ENCODE results near the gene HIVEP1. TPM values are rescaled to one million over a fixed set of nuclear protein-coding genes. Genes with fewer than 3 reads are reported as not detected.

Gene HIVEP1
- total and polyA plus RNA-seq, 3 donors from 2014 or later = 15.5 to 53.3 (median 44.1) TPM

GRCh38 chr6:11987386-11987785, 24.7 kb upstream of the HIVEP1 start:
- WGBS, 2 donors = 71 to 74% methylated on average over 2 of the region's 2 CpGs
- no peak overlapping the region for H3K4me3 ChIP-seq
- H3K9me3 ChIP-seq = no peaks in the 10 kb centered on the region
- no peaks in the 10 kb centered on the region for H3K27me3 ChIP-seq
- no peaks in the 10 kb centered on the region for H3K36me3 ChIP-seq (ENCODE audit: low read depth, missing control alignments)
- intact Hi-C loops (cut with DNase I; ENCODE audit: low total_unique reads) = no loop called here
- no peak for DNase-seq
- no peaks in the 10 kb centered on the region for H3K4me1 ChIP-seq
- no peak for TF ChIP-seq CTCF (IDR thresholded peaks at IDR 0.05)
- TF ChIP-seq POLR2A (IDR thresholded peaks at IDR 0.05) = no peak
- no peak overlapping the region for H3K27ac ChIP-seq

DNA sequence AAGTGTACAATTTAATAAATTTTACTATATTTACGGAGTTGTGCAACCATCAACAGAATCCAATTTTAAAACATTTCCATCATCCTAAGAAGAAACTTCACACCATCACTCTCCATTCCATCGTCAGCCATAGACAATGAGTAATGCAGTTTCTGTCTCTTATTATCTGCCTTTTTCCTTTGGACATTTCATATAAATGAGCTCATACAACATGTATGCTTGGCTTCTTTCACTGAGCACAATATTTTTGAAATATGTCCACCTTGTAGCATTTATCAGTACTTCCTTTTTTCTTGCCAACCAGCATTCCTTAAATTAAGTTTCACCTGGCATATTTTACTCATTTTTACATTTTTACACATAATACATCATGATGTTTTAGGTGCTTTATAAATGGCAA, 22.7 kb upstream of the HIVEP1 start:
- no peak for TF ChIP-seq POLR2A (IDR thresholded peaks at IDR 0.05)
- TF ChIP-seq CTCF (IDR thresholded peaks at IDR 0.05) = no peak
- Histone ChIP-seq H3K27me3 (no peaks in the 10 kb centered on the region), H3K36me3 (ENCODE audit: low read depth, missing control alignments) (no peaks in the 10 kb centered on the region), H3K4me1 (no peaks in the 10 kb centered on the region), H3K4me3 (no peak overlapping the region), H3K9me3 (no peaks in the 10 kb centered on the region), H3K27ac (no peak overlapping the region)
- no peak for DNase-seq
- WGBS, 2 donors = 83 to 93% methylated on average over 2 of the region's 2 CpGs
- intact Hi-C loops (cut with DNase I; ENCODE audit: low total_unique reads) = no loop called here

DNA sequence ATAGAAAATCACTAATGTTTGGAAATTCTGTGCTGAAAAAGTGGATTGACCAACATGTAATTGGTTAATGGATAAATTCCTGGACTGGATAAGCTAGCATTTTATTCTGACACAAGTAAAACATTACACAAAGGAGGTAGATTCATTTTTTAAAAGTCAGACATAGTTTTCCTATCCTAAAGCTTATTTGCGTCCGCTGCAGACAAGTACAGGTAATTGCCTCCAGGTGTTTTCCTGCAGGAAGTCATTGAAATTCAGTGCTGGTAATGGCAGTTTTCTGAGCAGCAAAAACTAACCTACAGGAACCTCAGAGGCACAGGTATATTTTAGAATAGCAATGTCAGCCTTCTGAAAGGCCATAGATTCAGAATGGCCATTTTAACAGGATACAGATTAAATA, 20.0 kb upstream of the HIVEP1 start:
- no peak overlapping the region for H3K4me3 ChIP-seq
- no peaks in the 10 kb centered on the region for H3K4me1 ChIP-seq
- no peak for DNase-seq
- no peaks in the 10 kb centered on the region for H3K9me3 ChIP-seq
- 98 to 100% methylated on average over 2 of the region's 2 CpGs for WGBS, 2 donors
- no peak overlapping the region for H3K27ac ChIP-seq
- H3K36me3 ChIP-seq (ENCODE audit: low read depth, missing control alignments) = no peaks in the 10 kb centered on the region
- TF ChIP-seq CTCF (IDR thresholded peaks at IDR 0.05) (no peak), POLR2A (IDR thresholded peaks at IDR 0.05) (no peak)
- no peaks in the 10 kb centered on the region for H3K27me3 ChIP-seq
- intact Hi-C loops (cut with DNase I; ENCODE audit: low total_unique reads) = no loop called here

DNA sequence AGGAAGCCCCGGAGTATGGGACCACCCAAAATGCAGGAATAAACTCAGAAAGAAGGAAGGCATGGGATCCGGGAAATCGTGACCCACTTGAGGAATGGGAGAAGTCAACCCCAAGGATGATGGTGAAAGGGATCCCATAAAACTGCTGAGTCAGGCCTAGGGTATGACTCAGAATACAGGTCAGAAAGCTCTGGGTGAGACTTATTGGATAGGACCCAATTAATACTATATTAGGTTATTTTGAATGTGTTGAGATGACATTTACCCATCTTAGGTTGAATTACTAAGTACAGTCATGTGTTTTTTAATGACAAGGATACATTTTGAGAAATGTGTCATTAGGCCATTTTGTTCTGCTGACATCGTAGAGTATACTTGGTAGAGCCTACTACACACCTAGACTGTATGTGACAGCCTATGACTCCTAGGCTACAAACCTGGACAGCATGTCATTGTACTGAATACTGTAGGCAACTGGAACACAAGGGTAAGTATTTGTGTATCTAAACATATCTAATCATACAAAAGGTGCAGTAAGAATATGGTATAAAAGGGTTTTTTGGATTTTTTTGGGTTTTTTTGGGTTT, 17.1 kb upstream of the HIVEP1 start:
- Histone ChIP-seq H3K27me3 (no peaks in the 10 kb centered on the region), H3K4me1 (no peaks in the 10 kb centered on the region), H3K27ac (no peak overlapping the region), H3K36me3 (ENCODE audit: low read depth, missing control alignments) (no peaks in the 10 kb centered on the region), H3K4me3 (no peak overlapping the region), H3K9me3 (no peaks in the 10 kb centered on the region)
- DNase-seq = no peak
- intact Hi-C loops (cut with DNase I; ENCODE audit: low total_unique reads) = no loop called here
- TF ChIP-seq POLR2A (IDR thresholded peaks at IDR 0.05) (no peak), CTCF (IDR thresholded peaks at IDR 0.05) (no peak)
- 85 to 96% methylated on average over 4 of the region's 4 CpGs for WGBS, 2 donors

DNA sequence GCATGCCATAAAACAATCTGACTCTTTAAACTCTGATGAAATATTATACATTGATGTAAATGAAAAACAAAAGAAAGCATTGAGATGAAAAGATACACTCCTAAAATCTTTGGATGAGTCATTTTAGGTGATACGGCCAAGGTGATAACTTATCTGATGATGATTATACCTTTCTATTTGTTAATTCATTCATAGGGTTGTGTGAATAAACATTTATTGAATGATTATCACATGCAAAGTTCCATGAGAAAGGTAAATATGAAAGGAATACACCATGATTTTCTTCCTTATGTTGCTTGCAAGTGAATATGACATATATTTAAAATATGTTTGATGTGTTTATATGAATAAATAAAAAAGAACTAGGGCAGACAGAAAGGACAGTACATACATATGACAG, 15.4 kb upstream of the HIVEP1 start:
- no peak for DNase-seq
- intact Hi-C loops (cut with DNase I; ENCODE audit: low total_unique reads) = no loop called here
- Histone ChIP-seq H3K36me3 (ENCODE audit: low read depth, missing control alignments) (no peaks in the 10 kb centered on the region), H3K27ac (no peak overlapping the region), H3K9me3 (no peaks in the 10 kb centered on the region), H3K27me3 (no peaks in the 10 kb centered on the region), H3K4me3 (no peak overlapping the region), H3K4me1 (no peaks in the 10 kb centered on the region)
- TF ChIP-seq CTCF (IDR thresholded peaks at IDR 0.05) (no peak), POLR2A (IDR thresholded peaks at IDR 0.05) (no peak)
- WGBS, 2 donors = 74 to 86% methylated on average over 1 of the region's 1 CpG

All from testis (tissue), 3 donors.